Nephron (organoid): ENCODE data around the gene SUMF1.

Experiments used
- H3K27ac Mint-ChIP-seq, 3 experiments: 2 replicates each; pipeline ENCODE4 v1.8.0; 2020; ENCODE audit warnings: mixed read lengths in 3 of 3, mild to moderate bottlenecking in 2 of 3, moderate library complexity in 1 of 3
- H3K27me3 Mint-ChIP-seq: 2 replicates; pipeline ENCODE4 v1.8.0; 2021; ENCODE audit warnings: low read depth, mild to moderate bottlenecking, moderate library complexity, mixed read lengths
- H3K36me3 Mint-ChIP-seq: 2 replicates; pipeline ENCODE4 v1.8.0; 2020; ENCODE audit warnings: low read depth, mixed read lengths
- H3K4me1 Mint-ChIP-seq: 2 replicates; pipeline ENCODE4 v1.8.0; 2020; ENCODE audit warnings: mixed read lengths
- H3K4me3 Mint-ChIP-seq, 3 experiments: 2 replicates each; pipeline ENCODE4 v1.8.0; 2020; ENCODE audit warnings: mild to moderate bottlenecking in 3 of 3, mixed read lengths in 3 of 3, moderate library complexity in 2 of 3
- H3K9me3 Mint-ChIP-seq: 2 replicates; pipeline ENCODE4 v1.8.0; 2020; ENCODE audit warnings: mixed read lengths
- CTCF ChIP-seq, 3 experiments: fragments of 200-600 bp; sonication (generic); IDR thresholded peaks; one replicate each; pipeline ENCODE4 v1.5.0; 2021; ENCODE audit warnings: antibody characterized with exemption in 3 of 3; ENCODE audit not compliant: unreplicated experiment in 3 of 3

The SUMF1 gene

GRCh38 chr3:4466741-4467521, at the start of gene SUMF1:
Gene SUMF1 (minus strand): TSS chr3:4467269. CDS start chr3:4467245, 24 bp downstream.
- Mint-ChIP-seq H3K27me3 (no peaks in the 10 kb centered on the region), H3K9me3 (no peaks in the 10 kb centered on the region), H3K27ac (peak within 1 kb of the TSS; percentile 89 to 96 (median 91)), H3K4me1 (peaks cover 11% of the 10 kb centered on the region), H3K4me3 (peak within 1 kb of the TSS; percentile 93 to 95 (median 94)), H3K36me3 (no peaks in the 10 kb centered on the region)
- no peak for TF ChIP-seq CTCF (IDR thresholded peaks at IDR 0.05; ENCODE audit: unreplicated experiment in 3 of 3)

- peak overlapping the region; percentile 91 to 96 (median 92) for H3K27ac Mint-ChIP-seq
- no peak for TF ChIP-seq CTCF (IDR thresholded peaks at IDR 0.05; ENCODE audit: unreplicated experiment in 3 of 3)
- no peaks in the 10 kb centered on the region for H3K27me3 Mint-ChIP-seq
- peaks cover 16% of the 10 kb centered on the region for H3K36me3 Mint-ChIP-seq
- H3K9me3 Mint-ChIP-seq, result no peaks in the 10 kb centered on the region
- peaks cover 70% of the 10 kb centered on the region for H3K4me1 Mint-ChIP-seq
- H3K4me3 Mint-ChIP-seq, result peak overlapping the region in 1 of 3 experiments; percentile 34
Observed at GRCh38 chr3:4515916-4516579, 49.0 kb upstream of the SUMF1 start.

GRCh38 chr3:4514916-4515315, 47.8 kb upstream of the SUMF1 start:
- H3K36me3 Mint-ChIP-seq, result peaks cover 17% of the 10 kb centered on the region
- no peaks in the 10 kb centered on the region for H3K27me3 Mint-ChIP-seq
- no peaks in the 10 kb centered on the region for H3K9me3 Mint-ChIP-seq
- H3K27ac Mint-ChIP-seq, result peak overlapping the region; percentile 91 to 96 (median 92)
- peaks cover 75% of the 10 kb centered on the region for H3K4me1 Mint-ChIP-seq
- TF ChIP-seq CTCF (IDR thresholded peaks at IDR 0.05; ENCODE audit: unreplicated experiment in 3 of 3), result no peak
- H3K4me3 Mint-ChIP-seq, result peak overlapping the region in 1 of 3 experiments; percentile 1

- Mint-ChIP-seq H3K36me3 (peaks cover 13% of the 10 kb centered on the region), H3K27ac (peak overlapping the region; percentile 91 to 96 (median 93)), H3K4me1 (peaks cover 79% of the 10 kb centered on the region), H3K27me3 (no peaks in the 10 kb centered on the region), H3K4me3 (no peak overlapping the region), H3K9me3 (no peaks in the 10 kb centered on the region)
- TF ChIP-seq CTCF (IDR thresholded peaks at IDR 0.05; ENCODE audit: unreplicated experiment in 3 of 3), result no peak
Observed at GRCh38 chr3:4514321-4514720, 47.3 kb upstream of the SUMF1 start.

GRCh38 chr3:4512895-4513616, 46.0 kb upstream of the SUMF1 start:
- H3K4me3 Mint-ChIP-seq, result peak overlapping the region in 2 of 3 experiments; percentile 9 to 28
- H3K9me3 Mint-ChIP-seq, result no peaks in the 10 kb centered on the region
- no peaks in the 10 kb centered on the region for H3K27me3 Mint-ChIP-seq
- H3K27ac Mint-ChIP-seq, result peak overlapping the region; percentile 91 to 97 (median 93)
- peaks cover 88% of the 10 kb centered on the region for H3K4me1 Mint-ChIP-seq
- TF ChIP-seq CTCF (IDR thresholded peaks at IDR 0.05; ENCODE audit: unreplicated experiment in 3 of 3), result no peak
- peaks cover 21% of the 10 kb centered on the region for H3K36me3 Mint-ChIP-seq
